ENCODE data around the gene CRYGA.
A peak's percentile ranks its signal among the peaks of the same experiment; 100 is the strongest.

CRYGA gene

DNA sequence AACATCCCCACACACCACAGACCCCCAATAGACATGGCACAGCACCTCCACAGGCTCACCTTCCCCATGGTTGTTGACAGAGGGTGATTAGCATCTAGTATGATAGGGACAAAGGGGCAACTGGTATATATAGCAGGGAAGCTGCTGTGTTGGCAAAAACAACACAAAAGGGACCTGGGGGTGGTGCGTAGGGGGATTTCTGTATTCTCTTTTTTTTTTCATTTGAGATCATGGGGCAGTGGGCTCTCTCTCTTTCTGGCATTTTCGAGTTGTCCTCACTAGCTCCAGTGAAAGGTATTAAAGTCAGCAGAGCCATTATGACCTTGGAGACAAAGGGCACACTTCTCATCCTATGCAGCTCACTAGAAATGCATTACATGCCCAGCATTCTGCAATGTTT, at the start of gene CRYGA:
Gene CRYGA (minus strand): TSS at position 101 of the 400 bp plus-strand sequence. CDS start 33 bp downstream, at position 68.
- DNase-seq (ENCODE audit: low spot score) = no peak

DNA sequence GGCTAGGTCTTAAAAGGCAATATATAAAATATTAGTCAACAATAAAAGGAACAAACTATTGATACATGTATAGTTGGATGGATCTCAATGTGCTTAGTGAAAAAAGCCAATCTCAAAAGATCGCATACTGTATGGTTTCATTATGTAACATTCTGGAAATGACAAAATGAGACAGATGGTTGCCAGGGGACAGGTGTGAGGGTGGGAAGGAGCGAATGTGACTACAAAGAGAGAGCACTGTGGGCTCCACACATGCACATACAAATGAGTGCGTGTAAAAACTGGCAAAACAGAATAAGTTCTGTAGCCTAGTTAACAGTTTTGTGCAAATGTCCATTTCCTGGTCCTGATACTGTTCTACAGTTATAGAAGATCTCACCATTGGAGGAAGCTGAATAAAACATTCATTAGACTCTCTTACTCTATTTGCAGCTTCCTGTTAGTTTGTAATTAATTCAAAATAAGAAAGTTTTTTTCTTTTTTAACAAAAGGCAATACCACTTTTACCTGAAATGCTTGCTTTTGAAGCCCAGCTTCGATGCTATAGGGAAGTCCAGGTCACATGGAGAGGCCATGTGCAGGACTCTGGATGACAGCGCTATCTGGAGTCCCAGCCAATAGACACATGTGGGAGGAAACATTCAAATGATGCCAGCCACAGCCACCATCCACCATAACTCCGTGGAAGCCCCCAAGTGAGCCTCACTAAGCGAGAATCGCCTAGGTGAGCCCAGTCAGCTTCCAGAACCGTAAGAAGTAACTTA, 47.5 kb upstream of the CRYGA start:
- DNase-seq (ENCODE audit: low spot score) = no peak

DNA sequence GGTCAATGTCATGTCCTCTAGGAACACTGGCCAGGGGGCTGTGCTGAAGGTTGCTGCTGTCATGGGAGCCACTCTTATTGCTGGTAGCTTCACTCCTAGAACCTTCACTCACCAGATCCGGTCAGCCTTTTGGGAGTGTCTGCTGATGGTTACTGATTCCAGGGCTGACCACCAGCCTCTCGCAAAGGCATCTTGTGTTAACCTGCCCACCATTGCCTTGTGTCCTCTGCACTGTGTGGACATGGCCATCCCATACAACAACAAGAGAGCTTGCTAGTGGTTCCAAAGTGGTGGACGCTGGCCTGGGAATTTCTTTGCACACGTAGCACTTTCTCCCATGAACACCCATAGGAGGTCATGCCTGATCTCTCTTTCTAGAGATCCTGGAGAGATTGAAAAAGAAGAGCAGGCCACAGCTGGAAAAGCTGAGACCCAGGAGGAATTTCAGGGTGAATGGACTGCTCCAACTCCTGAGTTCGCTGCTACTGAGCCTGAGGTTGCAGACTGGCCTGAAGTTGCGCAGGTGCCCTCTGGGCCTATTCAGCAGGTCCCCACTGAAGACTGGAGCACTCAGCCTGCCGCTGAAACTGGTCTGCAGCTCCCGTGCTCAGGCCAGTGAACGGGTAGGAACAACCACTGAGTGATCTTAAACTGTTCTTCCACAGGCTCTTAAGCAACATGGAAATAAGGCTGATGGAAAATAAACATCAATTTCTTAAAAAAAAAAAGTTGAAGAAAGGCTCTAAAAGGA, 45.1 kb upstream of the CRYGA start:
- DNase-seq (ENCODE audit: low spot score) = no peak

DNA sequence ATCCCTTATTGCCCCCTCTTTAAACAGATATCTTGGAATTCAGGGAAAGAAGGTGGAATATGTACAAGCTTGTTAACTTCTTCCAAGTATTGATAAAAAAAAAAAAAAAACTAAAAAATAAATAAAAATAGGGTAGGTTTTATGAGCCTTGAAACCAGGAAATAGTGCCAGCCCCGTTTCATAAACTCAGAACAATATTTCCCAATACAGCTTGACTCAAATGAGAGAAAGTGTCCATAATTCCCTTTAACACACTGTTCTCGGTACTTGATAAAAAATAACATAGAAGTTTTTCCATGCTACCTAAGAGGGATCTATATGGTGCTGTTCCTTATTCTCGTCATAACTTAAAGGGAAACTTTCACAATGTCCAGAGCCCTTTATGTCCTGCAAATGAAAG, 44.4 kb upstream of the CRYGA start:
- DNase-seq (ENCODE audit: low spot score) = no peak

GRCh38 chr2:208204166-208204565, 40.8 kb upstream of the CRYGA start:
- no peak for DNase-seq (ENCODE audit: low spot score)

DNA sequence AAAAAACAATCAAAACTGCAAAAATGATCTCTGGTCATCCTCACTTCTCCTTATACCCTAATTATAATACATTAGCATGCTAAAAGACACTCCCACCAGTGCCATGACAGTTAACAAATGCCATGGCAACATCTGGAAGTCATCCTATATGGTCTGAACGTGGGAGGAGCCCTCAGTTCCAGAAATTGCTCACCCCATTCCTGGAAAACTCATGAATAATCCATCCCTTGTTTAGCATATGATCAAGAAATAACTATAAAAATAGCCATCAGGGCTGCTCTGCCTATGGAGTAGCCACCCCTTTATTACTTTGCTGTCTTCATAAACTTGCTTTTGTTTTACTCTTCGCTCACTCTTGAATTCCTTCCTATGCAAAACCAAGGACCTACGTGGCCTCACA, 32.1 kb upstream of the CRYGA start:
- no peak for DNase-seq (ENCODE audit: low spot score)

- no peak for DNase-seq (ENCODE audit: low spot score)
Observed at GRCh38 chr2:208192611-208193236, 29.3 kb upstream of the CRYGA start.

- DNase-seq (ENCODE audit: low spot score) = no peak
Observed at GRCh38 chr2:208189810-208190503, 26.6 kb upstream of the CRYGA start, which contains the start of gene C2orf80. TSS of gene C2orf80 (minus strand) at chr2:208190030. CDS start at chr2:208186986, 3,044 bp downstream.

DNA sequence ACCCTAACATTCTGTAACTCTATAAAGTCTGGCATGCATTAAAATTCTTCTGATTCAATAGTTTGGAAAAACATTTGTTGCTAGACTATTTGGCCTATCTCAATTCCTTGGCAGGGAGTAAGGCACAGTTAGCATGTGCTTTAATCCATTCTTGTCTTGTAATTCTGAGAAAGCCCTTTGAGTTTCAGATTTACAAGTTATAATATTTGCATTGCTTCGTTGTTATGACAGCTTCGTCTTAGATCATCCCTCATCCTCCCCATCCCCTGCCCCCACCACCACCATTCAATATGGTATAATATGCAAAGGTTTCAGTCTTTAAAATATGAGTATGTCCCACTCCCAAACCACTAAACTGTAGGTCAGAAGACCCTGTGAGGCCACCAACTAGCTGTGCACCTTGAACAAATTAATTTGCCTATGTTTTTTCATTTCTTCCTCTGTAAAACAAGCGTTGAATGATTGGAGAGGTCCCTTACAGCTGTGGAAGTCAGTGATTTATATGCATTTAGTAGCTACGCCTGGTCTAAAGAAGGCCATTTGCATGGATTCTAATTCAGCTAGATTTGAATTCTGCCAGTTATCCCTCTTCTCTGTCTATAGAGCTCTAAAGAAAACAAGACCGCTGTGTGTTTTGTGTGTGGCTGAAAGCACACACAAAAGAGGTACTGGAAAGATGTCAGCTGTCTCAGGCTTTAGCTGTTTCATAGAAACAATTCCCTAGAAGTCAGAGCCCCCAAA, 25.9 kb upstream of the CRYGA start:
- DNase-seq (ENCODE audit: low spot score) = no peak

- no peak for DNase-seq (ENCODE audit: low spot score)
Observed at GRCh38 chr2:208186893-208187292, 23.5 kb upstream of the CRYGA start.

DNA sequence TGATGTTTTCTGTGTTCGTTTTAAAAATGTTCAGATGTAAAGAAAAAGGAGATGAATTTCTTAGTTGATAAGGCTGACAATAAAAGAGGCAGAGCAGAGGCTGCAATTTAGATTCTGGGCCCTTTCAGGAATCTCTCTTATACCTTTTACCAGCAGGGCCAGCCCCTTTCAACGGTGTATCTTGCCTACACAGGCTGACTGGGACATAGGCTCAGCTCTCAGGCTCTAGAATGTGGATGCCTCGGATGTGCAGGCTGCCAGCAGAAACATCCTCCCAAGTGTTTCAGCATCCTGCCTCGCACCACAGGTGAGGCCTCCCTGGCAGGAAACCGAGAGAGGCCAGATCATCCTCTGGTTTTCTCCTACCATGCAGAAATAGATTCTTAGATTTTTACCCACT, 23.1 kb upstream of the CRYGA start:
- no peak for DNase-seq (ENCODE audit: low spot score)

GRCh38 chr2:208183972-208184705, 20.8 kb upstream of the CRYGA start:
- no peak for DNase-seq (ENCODE audit: low spot score)

GRCh38 chr2:208183526-208183925, 20.1 kb upstream of the CRYGA start:
- DNase-seq (ENCODE audit: low spot score) = no peak

DNA sequence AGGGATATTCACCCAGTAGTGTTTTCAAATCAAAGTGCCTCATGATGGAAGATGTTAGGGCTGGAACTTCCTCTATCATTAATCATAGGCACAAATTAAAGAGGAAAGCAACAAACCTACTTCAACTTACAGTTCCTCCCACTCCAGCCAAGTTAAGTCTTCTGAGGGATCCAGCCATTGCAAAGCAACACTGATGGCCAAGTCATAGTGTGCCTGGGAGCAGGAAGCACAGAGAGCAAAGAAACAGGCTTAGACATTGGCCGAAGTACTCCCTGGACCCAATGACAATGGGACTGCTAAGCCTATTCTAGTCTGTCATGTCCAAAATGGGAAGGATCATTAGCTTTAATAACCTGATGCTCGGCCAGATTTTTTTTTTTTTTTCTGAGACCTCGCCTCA, 19.4 kb upstream of the CRYGA start:
- no peak for DNase-seq (ENCODE audit: low spot score)

DNA sequence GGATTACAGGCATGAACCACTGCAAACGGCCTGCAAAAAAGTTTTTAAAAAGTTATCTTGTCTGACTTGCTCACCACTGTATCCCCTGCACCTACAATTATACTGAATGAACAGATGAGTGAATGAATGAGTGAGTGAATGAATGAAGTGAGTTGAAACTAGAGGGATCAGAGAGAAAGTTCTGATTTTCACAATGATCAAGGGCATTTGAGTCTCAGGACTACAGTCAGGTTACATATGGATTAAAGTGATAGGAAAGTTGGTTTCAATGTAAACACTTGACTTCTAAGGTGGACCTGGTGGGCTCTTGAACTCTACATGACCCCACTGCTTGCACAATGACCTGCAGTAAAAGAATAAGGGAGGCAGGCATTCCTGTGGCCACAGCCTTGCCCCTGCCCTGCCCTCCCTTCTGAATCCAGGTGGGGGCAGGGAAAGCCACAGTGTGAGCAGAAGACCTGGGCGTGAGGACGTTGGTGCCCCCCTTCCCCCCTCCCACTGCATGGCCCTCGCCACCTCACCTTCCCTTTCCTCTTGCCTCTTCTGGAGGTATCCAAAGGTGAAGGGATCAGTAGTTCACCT, 15.7 kb upstream of the CRYGA start:
- no peak for DNase-seq (ENCODE audit: low spot score)

DNA sequence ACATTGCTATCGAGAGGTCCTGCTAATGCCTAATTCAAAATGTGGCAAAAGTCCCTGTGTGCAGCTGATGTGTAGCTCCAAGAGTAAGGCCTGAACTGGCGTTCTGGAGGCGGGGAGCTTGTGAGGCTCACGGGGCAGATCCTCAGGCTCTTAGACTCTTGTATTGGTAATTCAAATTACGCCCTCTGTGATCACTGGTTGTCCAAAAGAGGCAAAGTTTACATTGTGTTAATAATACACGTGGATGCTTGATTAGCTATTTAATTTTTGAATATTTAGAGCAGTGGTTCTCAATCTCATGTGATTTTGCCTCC, 12.4 kb upstream of the CRYGA start:
- no peak for DNase-seq (ENCODE audit: low spot score)

- peak; percentile 73 for DNase-seq (ENCODE audit: low spot score)
Observed at GRCh38 chr2:208175069-208175839, 11.9 kb upstream of the CRYGA start.

DNA sequence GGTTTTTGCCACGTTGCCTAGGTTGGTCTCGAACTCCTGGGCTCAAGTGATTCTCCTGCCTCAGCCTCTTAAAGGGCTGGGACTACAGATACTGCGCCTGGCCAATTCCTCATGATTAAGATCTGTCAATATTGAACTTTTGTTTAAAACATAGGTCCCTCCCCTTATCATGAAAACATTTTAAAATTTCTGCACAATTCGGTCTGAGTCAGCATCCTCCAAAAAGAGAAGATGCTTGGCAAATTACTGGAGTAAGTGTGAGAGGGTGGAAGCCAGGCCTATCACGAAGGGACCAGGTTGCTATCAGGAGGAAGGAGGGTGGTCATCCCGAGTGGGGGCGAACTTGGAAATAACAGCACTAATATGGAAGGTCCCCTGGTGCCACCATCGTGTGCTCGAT, 10.8 kb upstream of the CRYGA start:
- DNase-seq (ENCODE audit: low spot score) = no peak

DNA sequence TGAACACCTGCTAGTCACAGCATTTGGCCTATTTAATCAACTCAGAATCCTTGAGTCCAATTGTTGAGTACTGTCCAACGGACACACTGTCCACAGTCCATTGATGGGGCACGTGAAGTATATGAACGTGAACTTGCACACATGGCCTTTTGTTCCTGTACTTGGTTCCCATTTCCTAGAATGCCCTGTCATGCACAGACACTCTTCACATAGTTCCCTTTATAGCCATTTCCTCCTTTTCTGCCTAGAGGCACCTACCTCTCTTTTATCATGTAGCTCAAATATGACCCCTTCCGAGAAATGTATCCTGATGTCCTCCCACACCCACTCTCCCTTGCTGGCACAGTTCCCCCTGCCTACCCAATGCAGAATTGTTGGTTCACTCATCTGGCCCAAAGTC, 8.7 kb upstream of the CRYGA start:
- DNase-seq (ENCODE audit: low spot score) = no peak
